Measurements from ENCODE around the gene SEMA3D. TPM values are rescaled to one million over a fixed set of nuclear protein-coding genes. Genes with fewer than 3 reads are reported as not detected.

Gene SEMA3D
- polyA plus RNA-seq, 3 donors, result 41.8 to 47.6 (median 42.7) TPM

- DNase-seq, result no peak
These were observed 56.2 kb downstream of the SEMA3D start for GRCh38 chr7:85130702-85131101.

- DNase-seq, result no peak
These were observed 60.5 kb downstream of the SEMA3D start for GRCh38 chr7:85126383-85126782.

- peak; percentile 52 for DNase-seq
These were observed 61.2 kb downstream of the SEMA3D start for GRCh38 chr7:85125651-85126131.

- peak; percentile 51 for DNase-seq
These were observed 61.7 kb downstream of the SEMA3D start for GRCh38 chr7:85125176-85125575.

GRCh38 chr7:85119934-85120333, 66.9 kb downstream of the SEMA3D start:
- DNase-seq, result no peak

GRCh38 chr7:85115862-85116261, 71.0 kb downstream of the SEMA3D start:
- no peak for DNase-seq

- no peak for DNase-seq
These were observed 71.8 kb downstream of the SEMA3D start for GRCh38 chr7:85115006-85115405.

GRCh38 chr7:85114342-85114741, 72.5 kb downstream of the SEMA3D start:
- no peak for DNase-seq

GRCh38 chr7:85111761-85112160, 75.1 kb downstream of the SEMA3D start:
- DNase-seq, result no peak

GRCh38 chr7:85106719-85107118, 80.1 kb downstream of the SEMA3D start:
- DNase-seq, result no peak

- DNase-seq, result no peak
These were observed 82.2 kb downstream of the SEMA3D start for GRCh38 chr7:85104432-85105205.

GRCh38 chr7:85103962-85104361, 82.9 kb downstream of the SEMA3D start:
- DNase-seq, result no peak

- DNase-seq, result peak; percentile 40
These were observed 83.5 kb downstream of the SEMA3D start for GRCh38 chr7:85103357-85103756.

- DNase-seq, result no peak
These were observed 84.0 kb downstream of the SEMA3D start for GRCh38 chr7:85102813-85103350.

GRCh38 chr7:85101347-85101746, 85.5 kb downstream of the SEMA3D start:
- DNase-seq, result no peak

GRCh38 chr7:85097844-85098243, 89.0 kb downstream of the SEMA3D start:
- DNase-seq, result no peak

- DNase-seq, result no peak
These were observed 91.0 kb downstream of the SEMA3D start for GRCh38 chr7:85095806-85096205.

- no peak for DNase-seq
These were observed 91.5 kb downstream of the SEMA3D start for GRCh38 chr7:85095366-85095765.

GRCh38 chr7:85094046-85094725, 92.7 kb downstream of the SEMA3D start:
- DNase-seq, result no peak

- no peak for DNase-seq
These were observed 95.3 kb downstream of the SEMA3D start for GRCh38 chr7:85091565-85091928.

- DNase-seq, result no peak
These were observed 95.8 kb downstream of the SEMA3D start for GRCh38 chr7:85090919-85091564.

GRCh38 chr7:85090143-85090542, 96.7 kb downstream of the SEMA3D start:
- no peak for DNase-seq

- no peak for DNase-seq
These were observed 105.0 kb downstream of the SEMA3D start for GRCh38 chr7:85081846-85082245.

Data from renal pelvis (tissue), 4 donors.